ENCODE data around the gene OR13D1. TPM values are rescaled to one million over a fixed set of nuclear protein-coding genes. Genes with fewer than 3 reads are reported as not detected.
"Not testable (repeated sequence)": the region's sequence is repeated elsewhere in the genome, so short reads cannot be mapped to it uniquely, and the experiment has no call there.

OR13D1 gene
- total RNA-seq, 2 experiments from 2014 or later: not detected

GRCh38 chr9:104700306-104700705 is 6.0 kb downstream of the OR13D1 start:
- DNase-seq: no peak
- CTCF ChIA-PET: no interaction called here
- ATAC-seq: no peak
- no peak overlapping the region for H3K4me3 Mint-ChIP-seq
- TF ChIP-seq CTCF (IDR thresholded peaks at IDR 0.05): no peak
- H3K27ac Mint-ChIP-seq: no peak overlapping the region
- no peaks in the 10 kb centered on the region for H3K36me3 Mint-ChIP-seq (ENCODE audit: low read depth)
- H3K27me3 Mint-ChIP-seq: no peaks in the 10 kb centered on the region
- intact Hi-C loops (cut with micrococcal nuclease): no loop called here
- H3K4me1 Mint-ChIP-seq (ENCODE audit: low read depth): no peaks in the 10 kb centered on the region
- POLR2A ChIA-PET: interaction anchor here (0.8 kb wide), 1 partner anchor 27 kb away, joined by 3 read pairs; no protein-coding TSS in a partner anchor
- peaks cover under 1% of the 10 kb centered on the region for H3K9me3 Mint-ChIP-seq

- H3K4me1 Mint-ChIP-seq (ENCODE audit: low read depth); H3K27ac Mint-ChIP-seq; H3K27me3 Mint-ChIP-seq; H3K9me3 Mint-ChIP-seq; H3K36me3 Mint-ChIP-seq (ENCODE audit: low read depth); intact Hi-C loops (cut with micrococcal nuclease); H3K4me3 Mint-ChIP-seq; ATAC-seq; DNase-seq; POLR2A ChIA-PET; CTCF ChIA-PET: not testable (repeated sequence)
Observed at GRCh38 chr9:104708737-104709136, 14.4 kb downstream of the OR13D1 start.

GRCh38 chr9:104711604-104712003 is 17.3 kb downstream of the OR13D1 start:
- CTCF ChIA-PET: no interaction called here
- Mint-ChIP-seq H3K27me3 (no peaks in the 10 kb centered on the region), H3K9me3 (peaks cover 2% of the 10 kb centered on the region), H3K36me3 (ENCODE audit: low read depth) (no peaks in the 10 kb centered on the region), H3K27ac (no peak overlapping the region), H3K4me3 (no peak overlapping the region), H3K4me1 (ENCODE audit: low read depth) (no peaks in the 10 kb centered on the region)
- POLR2A ChIA-PET: no interaction called here
- no peak for TF ChIP-seq CTCF (IDR thresholded peaks at IDR 0.05)
- intact Hi-C loops (cut with micrococcal nuclease): no loop called here
- no peak for DNase-seq
- ATAC-seq: no peak

GRCh38 chr9:104725014-104725413 is 30.7 kb downstream of the OR13D1 start:
- Mint-ChIP-seq H3K4me3 (no peak overlapping the region), H3K9me3 (no peaks in the 10 kb centered on the region), H3K27me3 (peaks cover 1% of the 10 kb centered on the region), H3K27ac (no peak overlapping the region), H3K36me3 (ENCODE audit: low read depth) (no peaks in the 10 kb centered on the region), H3K4me1 (ENCODE audit: low read depth) (peaks cover 2% of the 10 kb centered on the region)
- no peak for DNase-seq
- TF ChIP-seq CTCF (IDR thresholded peaks at IDR 0.05): no peak
- POLR2A ChIA-PET: no interaction called here
- CTCF ChIA-PET: no interaction called here
- no peak for ATAC-seq
- intact Hi-C loops (cut with micrococcal nuclease): no loop called here

GRCh38 chr9:104738452-104738851 is 44.1 kb downstream of the OR13D1 start:
- no peaks in the 10 kb centered on the region for H3K36me3 Mint-ChIP-seq (ENCODE audit: low read depth)
- CTCF ChIA-PET: no interaction called here
- no peak for DNase-seq
- no peak for TF ChIP-seq CTCF (IDR thresholded peaks at IDR 0.05)
- POLR2A ChIA-PET: no interaction called here
- no peaks in the 10 kb centered on the region for H3K27me3 Mint-ChIP-seq
- intact Hi-C loops (cut with micrococcal nuclease): no loop called here
- no peak overlapping the region for H3K4me3 Mint-ChIP-seq
- H3K27ac Mint-ChIP-seq: no peak overlapping the region
- peaks cover 6% of the 10 kb centered on the region for H3K4me1 Mint-ChIP-seq (ENCODE audit: low read depth)
- no peaks in the 10 kb centered on the region for H3K9me3 Mint-ChIP-seq
- no peak for ATAC-seq

GRCh38 chr9:104740621-104741020 is 46.3 kb downstream of the OR13D1 start:
- no peaks in the 10 kb centered on the region for H3K27me3 Mint-ChIP-seq
- no peaks in the 10 kb centered on the region for H3K9me3 Mint-ChIP-seq
- DNase-seq: no peak
- ChIA-PET POLR2A (no interaction called here), CTCF (interaction anchor here (1.3 kb wide), 1 partner anchor 564 kb away, joined by 3 read pairs; no protein-coding TSS in a partner anchor)
- no peak overlapping the region for H3K27ac Mint-ChIP-seq
- no peak for TF ChIP-seq CTCF (IDR thresholded peaks at IDR 0.05)
- intact Hi-C loops (cut with micrococcal nuclease): no loop called here
- no peak for ATAC-seq
- H3K4me3 Mint-ChIP-seq: no peak overlapping the region
- no peaks in the 10 kb centered on the region for H3K36me3 Mint-ChIP-seq (ENCODE audit: low read depth)
- H3K4me1 Mint-ChIP-seq (ENCODE audit: low read depth): peaks cover 6% of the 10 kb centered on the region

Measured in activated CD8-positive, alpha-beta T cell treated with anti-CD3 and anti-CD28 coated beads for 36 hours (primary cell).